NCI-H2107 treated with DMSO at 0.1 percent for 48 hours (cell line): Measurements from ENCODE around the gene ZDHHC15.
"Not testable (repeated sequence)": the region's sequence is repeated elsewhere in the genome, so short reads cannot be mapped to it uniquely, and the experiment has no call there.

ENCODE experiments used
- DNase-seq: peaks from one replicate; lab custom pipeline; 2025; ENCODE audit not compliant: unreplicated experiment; lab: John Stamatoyannopoulos, UW

Gene ZDHHC15, protein sequence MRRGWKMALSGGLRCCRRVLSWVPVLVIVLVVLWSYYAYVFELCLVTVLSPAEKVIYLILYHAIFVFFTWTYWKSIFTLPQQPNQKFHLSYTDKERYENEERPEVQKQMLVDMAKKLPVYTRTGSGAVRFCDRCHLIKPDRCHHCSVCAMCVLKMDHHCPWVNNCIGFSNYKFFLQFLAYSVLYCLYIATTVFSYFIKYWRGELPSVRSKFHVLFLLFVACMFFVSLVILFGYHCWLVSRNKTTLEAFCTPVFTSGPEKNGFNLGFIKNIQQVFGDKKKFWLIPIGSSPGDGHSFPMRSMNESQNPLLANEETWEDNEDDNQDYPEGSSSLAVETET

DNA sequence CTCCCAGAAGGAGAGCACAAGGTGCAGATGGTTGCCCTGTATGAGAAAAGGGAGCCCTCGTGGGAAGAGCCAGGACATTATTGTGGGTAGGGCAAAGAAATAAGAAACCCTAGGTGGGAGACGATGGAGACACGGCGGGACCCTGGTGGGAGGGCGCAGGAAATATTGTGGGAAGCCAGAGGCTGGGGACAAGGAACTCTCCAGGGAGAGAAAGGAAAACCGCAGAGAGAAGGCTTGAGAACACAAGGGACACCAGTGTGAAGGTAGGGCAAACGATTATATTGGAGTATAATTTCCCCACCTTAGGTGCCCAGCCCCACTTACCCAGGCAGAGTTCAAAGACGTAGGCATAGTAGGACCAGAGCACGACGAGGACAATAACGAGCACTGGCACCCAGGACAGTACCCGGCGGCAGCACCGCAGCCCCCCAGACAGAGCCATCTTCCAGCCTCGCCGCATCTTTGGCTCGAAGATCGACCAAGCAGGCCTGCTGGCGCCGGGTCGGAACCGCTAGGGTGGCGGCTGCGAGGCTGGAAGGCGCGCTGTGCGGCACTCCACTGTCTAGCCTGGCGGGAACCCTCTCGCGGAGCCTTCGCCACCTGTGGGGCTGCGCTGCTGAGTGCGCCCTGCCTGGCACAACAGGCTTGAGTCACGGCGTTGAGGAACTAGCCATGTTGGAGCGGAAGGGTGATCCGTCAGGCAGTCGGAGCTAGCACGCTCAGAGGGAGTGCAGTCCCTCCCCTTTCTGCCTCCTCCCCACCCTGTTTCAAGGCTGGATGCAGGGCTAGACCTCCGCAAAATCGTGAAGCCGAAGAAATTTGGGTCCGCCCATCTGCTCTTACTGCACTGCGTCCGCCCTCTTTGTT is at the start of gene ZDHHC15:
ZDHHC15 (minus strand) TSS at position 473 of the 867 bp plus-strand sequence; CDS start at position 460, 13 bp downstream.
- peak; percentile 66 for DNase-seq

DNA sequence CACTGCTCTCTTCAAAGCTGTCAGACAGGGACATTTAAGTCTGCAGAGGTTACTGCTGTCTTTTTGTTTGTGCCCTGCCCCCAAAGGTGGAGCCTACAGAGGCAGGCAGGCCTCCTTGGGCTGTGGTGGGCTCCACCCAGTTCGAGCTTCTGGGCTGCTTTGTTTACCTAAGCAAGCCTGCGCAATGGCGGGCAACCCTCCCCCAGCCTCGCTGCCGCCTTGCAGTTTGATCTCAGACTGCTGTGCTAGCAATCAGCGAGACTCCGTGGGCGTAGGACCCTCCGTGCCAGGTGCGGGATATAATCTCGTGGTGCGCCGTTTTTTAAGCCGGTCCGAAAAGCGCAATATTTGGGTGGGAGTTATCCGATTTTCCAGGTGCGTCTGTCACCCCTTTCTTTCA is 37.7 kb upstream of the ZDHHC15 start:
- not testable (repeated sequence) for DNase-seq

DNA sequence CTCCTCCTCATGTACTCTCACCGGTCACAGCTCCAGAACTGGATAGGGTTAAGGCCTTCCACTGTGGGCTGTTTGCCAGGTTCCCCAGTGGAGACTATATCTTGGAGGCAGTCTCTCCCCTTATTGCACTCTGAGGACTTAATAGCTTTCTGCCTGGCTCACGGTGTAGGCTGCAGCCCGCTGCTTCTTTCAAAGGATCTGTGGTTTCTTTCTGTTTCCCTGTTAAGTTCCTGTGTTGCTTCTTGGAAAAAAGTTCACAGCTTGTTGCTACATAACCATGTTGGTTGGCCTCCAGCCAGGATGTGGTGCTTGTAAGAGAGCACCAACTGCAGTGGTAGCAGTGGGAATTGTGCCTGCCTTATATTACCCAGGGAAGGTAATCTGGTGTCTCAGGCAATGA is 24.9 kb upstream of the ZDHHC15 start:
- DNase-seq = peak; percentile 65

DNA sequence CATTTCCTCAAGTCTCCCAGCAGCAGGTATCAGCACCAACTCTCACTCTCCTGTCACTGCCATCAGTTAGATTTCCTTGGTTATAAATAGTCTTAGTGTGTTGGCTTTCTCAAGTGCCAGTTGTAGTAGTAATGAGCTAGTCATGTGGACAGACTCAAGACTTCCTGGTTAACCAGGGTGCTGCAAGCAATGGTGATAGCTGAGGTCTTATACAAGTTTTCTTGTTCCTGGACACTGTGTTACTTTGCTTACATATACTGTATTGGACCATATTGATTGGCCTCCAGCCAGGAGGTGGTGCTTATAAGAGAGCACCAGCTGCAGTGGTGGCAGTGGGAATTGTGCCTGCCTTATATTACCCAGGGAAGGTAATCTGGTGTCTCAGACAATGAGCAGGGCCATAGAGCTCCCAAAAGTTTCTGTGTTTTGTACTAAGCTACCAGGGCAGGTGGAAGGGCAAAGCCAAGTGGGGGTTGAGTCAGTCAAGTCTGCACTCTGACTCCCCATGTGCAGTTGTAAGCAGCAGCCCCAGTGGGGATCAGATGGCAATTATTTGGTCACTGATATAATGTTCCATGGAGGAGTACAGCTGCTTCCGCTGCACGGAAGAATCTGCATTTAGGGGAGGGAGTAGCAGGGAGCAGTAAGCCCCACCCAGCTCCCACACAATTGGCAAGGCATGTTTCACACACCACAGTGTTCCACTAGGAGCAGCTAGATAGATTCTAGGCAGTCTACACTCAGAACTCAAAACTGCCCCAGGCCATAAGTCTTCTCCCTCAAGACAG is 24.1 kb upstream of the ZDHHC15 start:
- peak; percentile 59 for DNase-seq

DNA sequence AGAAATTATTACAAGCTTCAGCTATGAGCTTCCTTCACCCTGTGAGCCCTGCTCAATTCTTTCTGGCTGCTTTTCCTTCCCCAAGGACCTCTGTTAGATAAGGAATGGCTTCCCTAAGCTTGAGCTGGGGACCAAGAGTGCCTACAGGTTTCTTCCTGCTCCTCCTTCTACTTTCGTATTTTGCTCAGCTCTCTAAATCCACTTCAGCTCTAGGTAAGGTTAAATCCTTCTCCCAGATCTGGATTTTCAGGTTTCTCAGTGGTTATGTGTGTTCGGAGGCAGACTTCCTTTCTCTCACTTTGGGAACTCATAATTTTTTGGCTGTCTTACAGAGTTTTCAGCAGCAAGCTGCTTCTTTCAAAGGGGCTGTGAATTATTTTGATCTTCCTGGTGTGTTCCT is 21.9 kb upstream of the ZDHHC15 start:
- no peak for DNase-seq

DNA sequence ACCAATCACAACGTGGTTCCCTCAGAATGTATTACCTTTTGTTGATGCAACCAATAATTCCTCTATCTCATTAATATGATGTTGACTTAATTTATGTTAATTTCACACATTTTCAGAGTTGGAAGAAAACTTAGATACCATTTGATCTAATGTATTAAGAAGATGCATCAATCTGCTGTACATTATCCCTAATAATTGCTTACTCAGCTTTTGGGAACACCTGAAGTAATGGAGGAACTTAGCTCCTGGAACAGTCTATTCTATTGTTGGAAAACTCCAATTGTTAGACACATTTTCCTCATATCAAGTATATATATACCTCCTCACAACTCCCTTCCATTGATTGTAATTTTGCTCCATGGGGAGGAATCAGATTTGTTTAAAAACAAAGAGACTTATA is 38.9 kb downstream of the ZDHHC15 start:
- no peak for DNase-seq

DNA sequence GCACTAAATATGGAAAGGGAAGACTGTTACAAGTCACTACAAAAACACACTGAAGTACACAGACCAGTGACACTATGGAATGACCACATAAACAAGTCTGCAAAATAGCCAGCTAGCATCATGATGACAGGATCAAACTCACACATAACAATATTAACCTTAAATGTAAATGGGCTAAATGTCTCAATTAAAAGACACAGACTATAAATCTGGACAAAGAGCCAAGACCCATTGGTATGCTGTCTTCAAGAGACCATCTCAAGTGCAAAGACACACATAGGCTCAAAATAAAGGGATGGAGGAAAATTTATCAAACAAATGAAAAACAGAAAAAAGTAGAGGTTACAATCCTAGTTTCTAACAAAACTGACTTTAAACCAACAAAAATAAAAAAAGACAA is 61.1 kb downstream of the ZDHHC15 start:
- DNase-seq = not testable (repeated sequence)

DNA sequence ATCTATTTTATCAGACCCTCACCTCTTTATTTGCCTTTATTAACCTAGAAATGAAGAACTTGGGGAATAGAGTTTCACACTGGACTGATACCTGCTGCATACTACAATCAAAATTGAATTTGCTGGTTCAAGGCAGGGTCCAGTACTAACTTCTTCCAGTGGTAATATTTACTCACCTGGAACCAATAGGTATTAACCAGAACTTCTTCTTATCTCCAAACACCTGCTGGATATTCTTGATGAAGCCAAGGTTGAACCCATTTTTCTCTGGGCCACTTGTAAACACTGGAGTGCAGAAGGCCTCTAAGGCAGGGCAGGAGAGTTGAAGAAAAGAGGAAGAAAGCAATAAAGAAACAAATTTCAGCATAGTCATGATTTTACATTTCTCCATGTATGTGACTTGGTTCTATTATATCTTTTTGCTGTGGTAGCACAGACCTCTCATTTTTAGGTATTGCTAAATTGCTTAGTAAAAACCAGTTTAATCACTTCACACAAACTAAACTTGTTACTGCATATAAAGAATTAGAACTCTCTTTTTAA is 101.1 kb downstream of the ZDHHC15 start:
- DNase-seq = no peak

DNA sequence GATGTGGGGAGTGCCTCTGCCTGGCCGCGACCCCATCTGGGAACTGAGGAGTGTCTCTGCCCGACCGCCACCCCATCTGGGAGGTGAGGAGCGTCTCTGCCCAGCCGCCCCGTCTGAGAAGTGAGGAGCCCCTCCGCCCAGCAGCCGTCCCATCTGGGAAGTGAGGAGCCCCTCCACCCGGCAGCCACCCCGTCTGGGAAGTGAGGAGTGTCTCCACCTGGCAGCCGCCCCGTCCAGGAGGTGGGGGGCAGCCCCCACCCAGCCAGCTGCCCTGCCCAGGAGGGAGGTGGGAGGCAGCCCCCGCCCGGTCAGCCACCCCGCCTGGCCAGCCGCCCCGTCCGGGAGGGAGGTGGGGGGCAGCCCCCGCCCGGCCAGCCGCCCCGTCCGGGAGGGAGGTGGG is 115.7 kb downstream of the ZDHHC15 start:
- DNase-seq = not testable (repeated sequence)

DNA sequence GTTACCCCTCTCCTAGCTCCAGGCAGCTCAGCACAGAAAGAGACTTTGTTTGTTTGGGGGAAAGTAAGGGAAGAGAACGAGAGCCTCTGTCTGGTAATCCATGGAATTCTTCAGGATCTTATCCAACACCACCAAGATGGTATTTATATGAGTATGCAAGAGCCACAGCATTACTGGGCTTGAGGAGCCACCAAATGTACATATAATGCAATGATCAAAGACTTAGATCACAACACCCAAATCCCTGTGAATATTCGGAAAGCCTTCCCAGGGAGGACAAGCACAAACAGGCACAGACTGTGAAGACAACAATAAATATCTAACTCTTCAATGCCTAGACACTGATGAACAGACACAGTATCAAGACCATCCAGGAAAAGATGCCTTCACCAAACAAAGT is 132.4 kb downstream of the ZDHHC15 start:
- DNase-seq = no peak

DNA sequence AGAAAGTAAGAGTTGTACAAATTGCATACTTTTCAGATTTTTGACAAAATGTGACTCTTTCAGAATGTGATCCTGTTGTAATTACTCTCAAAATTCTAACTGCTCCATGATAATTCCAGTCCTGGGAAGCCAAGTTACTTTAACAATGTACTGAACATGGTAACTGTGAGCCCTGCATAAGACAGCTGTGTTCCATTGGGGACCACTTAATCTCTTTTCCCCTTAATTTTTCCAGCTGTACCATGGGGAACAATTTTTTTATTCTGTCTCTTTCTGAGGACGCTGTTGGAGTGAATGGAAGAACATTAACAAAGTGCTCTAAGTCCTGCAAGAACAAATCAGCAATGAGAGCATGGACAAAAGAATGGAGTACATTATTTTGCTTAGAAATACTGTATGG is 153.1 kb downstream of the ZDHHC15 start:
- no peak for DNase-seq

DNA sequence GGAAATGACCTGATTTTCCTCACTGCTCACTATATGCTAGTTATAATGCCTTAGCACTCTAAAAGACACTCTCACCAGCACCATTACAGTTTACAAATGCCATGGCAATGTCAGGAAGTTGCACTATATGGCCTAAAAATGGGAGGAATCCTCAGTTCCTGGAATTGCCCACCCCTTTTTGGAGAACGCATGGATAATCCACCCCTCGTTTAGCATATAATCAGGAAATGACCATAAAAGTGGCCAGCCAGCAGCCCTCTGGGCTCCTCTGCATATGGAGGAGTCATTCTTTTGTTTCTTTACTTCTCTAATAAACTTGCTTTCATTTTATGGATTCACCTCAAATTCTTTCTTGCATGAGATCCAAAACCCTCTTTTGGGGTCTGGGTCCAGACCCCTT is 156.0 kb downstream of the ZDHHC15 start:
- DNase-seq = no peak

DNA sequence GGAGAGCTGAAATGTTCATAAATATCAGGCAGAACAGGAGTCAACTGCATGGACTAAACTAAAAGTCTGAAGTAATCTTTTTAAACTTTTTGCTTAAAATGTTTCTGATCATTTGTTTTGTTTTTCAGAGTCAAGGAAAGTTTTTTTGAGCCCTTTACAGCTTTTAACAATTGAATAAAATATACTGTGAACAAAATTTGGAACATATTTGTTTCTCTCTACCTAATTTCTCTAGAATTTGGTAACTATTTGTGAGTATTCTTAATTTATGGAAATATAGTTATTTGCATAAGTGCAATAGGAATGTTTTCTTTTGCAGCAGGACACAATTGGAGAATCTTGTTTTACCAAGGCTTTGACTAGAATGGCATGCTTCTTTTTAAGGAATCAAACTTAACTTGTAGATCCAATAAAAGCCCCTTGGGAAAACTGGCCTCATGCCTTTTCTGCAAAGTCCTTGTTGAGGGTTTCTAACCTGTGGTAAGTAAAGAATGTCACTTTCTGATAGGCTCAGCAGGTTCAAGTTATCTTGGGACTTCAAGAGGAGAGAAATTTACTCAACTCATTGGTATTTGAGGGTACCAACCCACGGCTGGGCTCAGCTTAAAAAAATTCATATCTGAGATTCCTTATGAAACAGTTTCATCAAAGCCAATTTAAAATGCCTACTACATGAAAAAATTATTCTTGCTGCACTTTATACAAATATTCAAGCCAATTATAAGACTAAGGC is 157.4 kb downstream of the ZDHHC15 start:
- DNase-seq = no peak

DNA sequence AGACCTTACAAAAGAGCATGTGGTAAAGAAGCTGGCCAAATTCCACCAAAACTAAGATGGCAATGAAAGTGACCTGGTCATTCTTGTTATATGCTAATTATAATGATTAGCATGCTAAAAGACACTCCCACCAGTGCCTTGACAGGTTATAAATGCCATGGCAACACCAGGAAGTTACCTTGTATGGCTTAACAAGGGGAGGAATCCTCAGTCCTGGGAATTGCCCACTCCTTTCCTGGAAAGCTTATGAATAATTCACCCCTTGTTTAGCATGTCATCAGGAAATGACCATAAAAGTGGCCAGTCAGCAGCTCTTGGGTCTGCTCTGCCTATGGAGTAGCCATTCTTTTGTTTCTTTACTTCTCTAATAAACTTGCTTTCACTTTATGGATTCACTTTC is 161.0 kb downstream of the ZDHHC15 start:
- DNase-seq = no peak

DNA sequence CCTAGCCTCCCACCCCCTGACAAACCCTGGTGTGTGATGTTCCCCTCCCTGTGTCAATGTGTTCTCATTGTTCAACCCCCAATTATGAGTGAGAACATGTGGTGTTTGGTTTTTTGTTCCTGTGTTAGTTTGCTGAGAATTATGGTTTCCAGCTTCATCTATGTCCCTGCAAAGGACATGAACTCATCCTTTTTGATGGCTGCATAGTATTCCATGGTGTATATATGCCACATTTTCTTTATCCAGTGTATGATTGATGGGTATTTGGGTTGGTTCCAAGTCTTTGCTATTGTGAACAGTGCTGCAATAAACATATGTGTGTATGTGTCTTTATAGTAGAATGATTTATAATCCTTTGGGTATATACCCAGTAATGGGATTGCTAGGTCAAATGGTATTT is 174.2 kb downstream of the ZDHHC15 start:
- DNase-seq = not testable (repeated sequence)

DNA sequence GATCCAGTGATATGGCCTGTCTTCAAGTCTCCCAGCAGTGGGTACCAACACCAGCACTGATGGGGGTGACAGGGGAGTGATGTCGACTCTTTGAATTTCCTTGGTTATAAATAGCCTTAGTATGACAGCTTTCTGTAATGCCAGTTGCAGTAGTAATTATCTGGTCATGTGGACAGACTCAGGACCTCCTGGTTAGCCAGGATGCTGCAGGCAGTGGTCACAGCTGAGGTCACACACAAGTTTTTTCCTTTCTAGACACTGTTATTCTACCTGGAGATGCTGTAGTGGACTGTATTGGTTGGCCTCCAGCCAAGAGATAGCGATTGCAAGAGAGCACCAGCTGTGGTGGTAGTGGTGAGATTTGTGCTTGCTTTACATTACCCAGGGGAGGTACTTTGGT is 185.3 kb downstream of the ZDHHC15 start:
- DNase-seq = no peak

DNA sequence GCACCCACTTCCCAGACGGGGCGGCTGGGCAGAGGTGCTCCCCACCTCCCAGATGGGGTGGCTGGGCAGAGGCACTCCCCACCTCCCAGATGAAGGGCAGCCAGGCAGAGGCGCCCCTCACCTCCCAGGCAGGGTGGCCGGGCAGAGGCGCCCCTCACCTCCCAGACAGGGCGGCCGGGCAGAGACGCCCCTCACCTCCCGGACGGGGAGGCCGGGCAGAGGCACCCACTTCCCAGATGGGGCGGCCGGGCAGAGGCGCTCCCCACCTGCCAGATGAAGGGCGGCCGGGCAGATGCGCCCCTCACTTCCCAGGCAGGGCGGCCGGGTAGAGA is 187.7 kb downstream of the ZDHHC15 start:
- DNase-seq = no peak

DNA sequence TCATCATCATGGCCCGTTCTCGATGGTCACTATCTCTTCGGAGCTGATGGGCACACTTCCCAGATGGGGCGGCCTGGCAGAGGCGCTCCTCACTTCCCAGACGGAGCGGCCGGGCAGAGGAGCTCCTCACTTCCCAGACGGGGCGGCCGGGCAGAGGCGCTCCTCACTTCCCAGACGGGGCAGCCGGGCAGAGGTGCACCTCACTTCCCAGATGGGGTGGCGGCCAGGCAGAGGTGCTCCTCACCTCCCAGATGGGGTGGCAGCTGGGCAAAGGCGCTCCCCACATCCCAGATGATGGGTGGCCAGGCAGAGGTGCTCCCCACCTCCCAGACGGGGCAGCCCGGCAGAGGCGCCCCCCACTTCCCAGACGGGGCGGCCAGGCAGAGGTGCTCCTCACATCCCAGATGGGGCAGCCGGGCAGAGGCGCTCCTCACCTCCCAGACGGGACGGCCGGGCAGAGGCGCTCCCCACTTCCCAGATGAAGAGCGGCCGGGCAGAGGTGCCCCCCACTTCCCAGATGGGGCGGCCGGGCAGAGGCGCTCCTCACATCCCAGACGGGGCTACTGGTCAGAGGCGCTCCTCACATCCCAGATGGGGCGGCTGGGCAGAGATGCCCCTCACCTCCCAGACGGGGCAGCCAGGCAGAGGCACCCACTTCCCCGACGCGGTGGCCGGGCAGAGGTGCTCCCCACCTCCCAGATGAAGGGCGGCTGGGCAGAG is 188.3 kb downstream of the ZDHHC15 start:
- not testable (repeated sequence) for DNase-seq

DNA sequence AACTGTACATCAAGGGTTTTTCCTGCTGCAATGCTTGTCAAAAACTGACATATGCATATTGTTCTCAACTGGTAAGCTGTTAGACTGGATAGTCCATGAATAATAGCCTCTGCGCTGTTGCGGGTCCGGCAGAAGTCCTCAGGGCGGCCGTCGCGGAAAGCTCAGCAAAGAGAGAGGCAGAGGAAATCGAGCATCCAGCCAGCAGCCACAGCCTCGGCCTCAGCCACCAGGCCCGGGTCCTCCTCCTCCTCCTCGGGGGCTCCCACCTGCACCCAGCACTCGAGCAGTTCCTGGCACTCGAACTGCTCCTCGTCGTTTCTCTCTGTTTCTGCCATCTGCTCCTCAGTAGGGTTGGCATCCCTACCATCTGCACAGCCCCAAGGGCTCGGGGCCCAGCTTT is 195.2 kb downstream of the ZDHHC15 start:
- no peak for DNase-seq
